Measurements from ENCODE around the gene TRPM5. TPM values are rescaled to one million over a fixed set of nuclear protein-coding genes. Genes with fewer than 3 reads are reported as not detected.

The TRPM5 gene
- total and polyA plus RNA-seq, 2 of the 8 experiments (the other 6 are each of a cell fraction or from before 2014, with no cell fraction given) = 0.02 TPM; not detected in 1

GRCh38 chr11:2431395-2431794, 12.9 kb downstream of the TRPM5 start:
- ChIA-PET POLR2A (ENCODE audit: partially characterized antibody) (no interaction called here), CTCF (ENCODE audit: partially characterized antibody) (interaction anchor here (0.7 to 4.6 kb wide), 6 partner anchors 11 to 658 kb away, joined by 3 to 37 read pairs (median 6); no protein-coding TSS in a partner anchor)
- Histone ChIP-seq H3K79me1 (ENCODE audit: low read depth, low read length) (no peaks in the 10 kb centered on the region), H3K9me3 (ENCODE audit: insufficient read depth in 2 of 2, low read depth in 1 of 2, low read length in 1 of 2) (no peaks in the 10 kb centered on the region; a peak in 1 of 4 replicates), H2BK12ac (ENCODE audit: low read depth, low read length) (no peak overlapping the region), H3K18ac (ENCODE audit: extremely low read depth, low read length) (no peak overlapping the region), H2BK15ac (ENCODE audit: low read length) (no peak overlapping the region), H2AFZ (ENCODE audit: low read length) (no peak overlapping the region), H4K20me1 (replicated peaks in 1 of 2; ENCODE audit: control insufficient read depth in 1 of 2, insufficient read depth in 2 of 2, low read length in 2 of 2) (peaks cover 0 to 29% of the 10 kb centered on the region in 2 experiments), H3K23me2 (ENCODE audit: low read depth, low read length) (peaks cover 26% of the 10 kb centered on the region; the same call in 1 of the 2 replicates), H3K4me1 (replicated peaks in 1 of 4; ENCODE audit: control insufficient read depth in 3 of 4, insufficient read depth in 4 of 4, low read length in 3 of 4) (no peaks in the 10 kb centered on the region; a peak in 1 of 7 replicates), H3K27ac (ENCODE audit: low read depth, low read length) (no peak overlapping the region), H3K79me2 (ENCODE audit: control insufficient read depth in 1 of 2, insufficient read depth in 2 of 2, low read length in 2 of 2) (no peaks in the 10 kb centered on the region), H3K9ac (replicated peaks in 1 of 4; ENCODE audit: extremely low read depth in 1 of 4, low read depth in 3 of 4, low read length in 3 of 4) (no peak overlapping the region), H2BK120ac (replicated peaks; ENCODE audit: low read depth, low read length) (no peak overlapping the region), H4K5ac (ENCODE audit: insufficient read length, low read depth, low read length) (no peak overlapping the region), H3K4me2 (ENCODE audit: insufficient read depth in 1 of 2, low read depth in 2 of 2, low read length in 2 of 2) (no peak overlapping the region), H3K36me3 (ENCODE audit: control insufficient read depth in 2 of 4, insufficient read depth in 4 of 4, low read length in 3 of 4) (no peaks in the 10 kb centered on the region), H4K8ac (ENCODE audit: extremely low read depth, insufficient read depth, low read length) (no peak overlapping the region), H2BK20ac (ENCODE audit: low read length) (no peak overlapping the region), H3K23ac (ENCODE audit: insufficient read length) (no peak overlapping the region), H2AK5ac (ENCODE audit: low read depth, low read length) (no peak overlapping the region), H3K27me3 (replicated peaks in 1 of 4; ENCODE audit: control insufficient read depth in 3 of 4, extremely low read depth in 1 of 4, insufficient read depth in 3 of 4, low read length in 3 of 4) (peaks cover 0 to 8% (median 2%) of the 10 kb centered on the region in 4 experiments; a peak in 2 of 7 replicates), H3K4me3 (ENCODE audit: extremely low read depth in 1 of 4, insufficient read depth in 2 of 4, low read depth in 3 of 4, low read length in 4 of 4) (no peak overlapping the region), H2BK5ac (ENCODE audit: low read depth, low read length) (no peak overlapping the region), H4K91ac (replicated peaks; ENCODE audit: insufficient read length, low read length) (no peak overlapping the region), H3K14ac (ENCODE audit: insufficient read length) (no peak overlapping the region), H3K4ac (replicated peaks; ENCODE audit: insufficient read length, low read depth, low read length) (no peak overlapping the region), H3K56ac (replicated peaks; ENCODE audit: insufficient read length, low read depth, low read length) (no peak overlapping the region)
- FAIRE-seq (no peak), DNase-seq (ENCODE audit: low read depth in 1 of 2, low spot score in 2 of 2) (no peak)
- TF ChIP-seq TEAD4 (IDR thresholded peaks at IDR 0.05; ENCODE audit: low read depth, low read length) (no peak), EGR1 (IDR thresholded peaks at IDR 0.05; ENCODE audit: borderline replicate concordance, low read depth, low read length) (no peak), KDM1A (IDR thresholded peaks at IDR 0.05; ENCODE audit: borderline replicate concordance, low read length) (peak; percentile 76; the same call in 1 of the 2 replicates), SIX5 (IDR thresholded peaks at IDR 0.05; ENCODE audit: low read depth, low read length) (no peak)
- WGBS, 2 experiments (ENCODE audit: extremely low coverage in 1 of 2, insufficient coverage in 1 of 2, insufficient read length in 1 of 2, insufficient replicate concordance in 2 of 2, low coverage in 1 of 2, low lambda C conversion rate in 2 of 2, missing lambda C conversion rate in 1 of 2) = 94% methylated on average over 1 of the region's 1 CpG; no CpG with 5 or more reads in 1 of the 2 experiments

All from H1 (cell line).